HG03354 (cell line): ENCODE measurements around the gene TEX2.
"Not testable (repeated sequence)": the region's sequence is repeated elsewhere in the genome, so short reads cannot be mapped to it uniquely, and the experiment has no call there.

ENCODE experiments used
- ATAC-seq: cut with Tn5 transposase; IDR thresholded peaks from one replicate; pipeline ENCODE4 v1.9.1; 2021; ENCODE audit warnings: mild to moderate bottlenecking; ENCODE audit not compliant: unreplicated experiment, poor library complexity, severe bottlenecking

TEX2 gene

DNA sequence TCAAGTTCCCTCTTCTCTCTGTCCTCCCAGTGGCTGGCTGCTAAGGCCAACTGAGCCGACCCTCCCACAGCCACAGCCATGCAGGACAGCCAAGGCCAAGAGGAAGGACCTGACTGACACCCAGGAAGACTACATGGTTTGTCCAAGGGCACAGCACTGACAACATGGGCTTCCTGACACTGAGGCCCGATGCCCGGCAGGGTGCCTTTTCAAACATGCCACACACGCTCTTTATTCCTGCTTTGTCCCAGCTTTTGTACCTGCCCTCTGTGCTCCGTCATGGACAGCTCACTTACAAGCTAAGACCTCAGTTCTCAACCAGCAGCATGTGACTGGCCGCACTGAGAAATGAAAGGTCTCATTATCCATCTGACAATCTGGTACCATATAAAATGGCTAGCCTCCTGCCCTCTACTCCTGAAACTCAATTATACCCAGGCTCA, 45.8 kb downstream of the TEX2 start:
- ATAC-seq, result no peak

DNA sequence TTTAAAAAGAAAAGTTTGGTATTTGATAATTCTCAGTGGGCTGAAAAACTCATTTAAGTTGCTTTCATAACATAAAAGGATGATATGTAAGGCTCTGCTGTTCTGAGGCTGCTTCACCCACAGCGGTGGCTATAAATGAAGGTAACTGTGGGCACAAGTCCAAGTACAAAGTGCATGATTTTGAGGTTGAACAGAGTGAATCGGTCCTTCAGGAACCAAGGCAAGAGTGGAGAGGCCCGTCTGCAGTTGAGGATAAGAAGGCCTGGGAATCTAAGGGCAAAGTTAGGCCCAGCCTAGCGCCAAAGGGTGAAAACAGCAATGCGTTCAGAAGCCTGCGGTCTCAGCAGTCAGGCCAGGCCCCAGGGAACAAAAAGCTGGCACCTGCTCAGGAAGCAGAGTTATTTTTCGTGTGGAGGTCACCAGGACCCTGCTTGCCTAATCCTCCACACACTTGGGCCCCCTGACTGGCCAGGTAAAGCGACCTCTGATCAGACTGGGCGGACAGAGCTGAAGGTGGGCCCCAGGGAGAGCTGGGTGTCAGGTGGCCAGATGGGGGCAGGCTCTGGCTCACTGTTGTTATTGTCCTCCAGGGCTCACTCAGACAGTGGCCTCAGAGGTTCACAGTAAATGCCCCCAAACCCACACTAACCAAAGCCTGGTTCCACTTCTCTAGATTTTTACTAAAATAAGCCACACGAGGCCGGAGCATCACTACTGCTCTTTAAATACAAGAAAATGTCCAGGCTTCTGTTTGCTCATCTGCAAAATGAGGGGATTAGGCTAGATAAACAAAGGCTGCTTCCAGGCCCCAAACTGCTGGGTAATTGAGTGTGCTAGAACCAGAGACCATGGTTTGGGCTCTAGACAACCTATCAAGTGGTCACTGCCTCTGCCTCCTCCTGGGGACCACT, 46.5 kb downstream of the TEX2 start:
- ATAC-seq, result no peak

DNA sequence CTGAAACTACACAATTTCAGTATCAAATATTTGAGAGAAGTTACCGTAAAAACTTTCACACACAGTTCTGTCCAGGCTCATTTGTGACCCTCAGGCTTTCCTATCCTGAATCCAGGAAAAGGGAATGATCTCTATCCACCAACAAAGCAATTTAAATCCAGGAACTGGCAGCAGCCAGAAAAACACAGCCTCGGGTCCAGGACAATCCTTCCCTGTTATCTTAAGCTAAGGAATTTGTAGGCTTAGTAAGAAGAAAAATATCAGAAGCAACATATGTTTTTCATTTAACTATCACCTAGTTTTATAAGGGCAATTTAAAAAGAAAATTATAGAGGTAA, 47.1 kb downstream of the TEX2 start:
- ATAC-seq, result no peak

DNA sequence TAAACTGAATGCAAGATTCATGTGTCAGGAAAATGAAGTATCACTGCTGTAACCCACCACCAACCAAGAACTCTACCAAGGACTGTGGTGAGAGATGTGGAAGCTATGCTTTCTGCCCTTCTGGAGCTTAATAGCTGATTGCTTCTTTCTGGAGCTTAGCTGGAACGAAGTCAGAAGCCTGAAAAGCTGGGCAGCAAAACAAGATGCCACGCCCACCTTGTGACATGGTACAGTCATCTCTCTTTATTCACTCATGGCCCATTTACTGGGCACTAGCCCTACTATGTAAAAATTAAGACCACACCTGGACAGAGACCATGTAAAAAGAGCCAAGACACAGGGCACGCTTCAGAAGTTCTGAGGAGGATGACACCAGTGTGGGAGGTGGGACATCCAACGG, 48.1 kb downstream of the TEX2 start:
- no peak for ATAC-seq

DNA sequence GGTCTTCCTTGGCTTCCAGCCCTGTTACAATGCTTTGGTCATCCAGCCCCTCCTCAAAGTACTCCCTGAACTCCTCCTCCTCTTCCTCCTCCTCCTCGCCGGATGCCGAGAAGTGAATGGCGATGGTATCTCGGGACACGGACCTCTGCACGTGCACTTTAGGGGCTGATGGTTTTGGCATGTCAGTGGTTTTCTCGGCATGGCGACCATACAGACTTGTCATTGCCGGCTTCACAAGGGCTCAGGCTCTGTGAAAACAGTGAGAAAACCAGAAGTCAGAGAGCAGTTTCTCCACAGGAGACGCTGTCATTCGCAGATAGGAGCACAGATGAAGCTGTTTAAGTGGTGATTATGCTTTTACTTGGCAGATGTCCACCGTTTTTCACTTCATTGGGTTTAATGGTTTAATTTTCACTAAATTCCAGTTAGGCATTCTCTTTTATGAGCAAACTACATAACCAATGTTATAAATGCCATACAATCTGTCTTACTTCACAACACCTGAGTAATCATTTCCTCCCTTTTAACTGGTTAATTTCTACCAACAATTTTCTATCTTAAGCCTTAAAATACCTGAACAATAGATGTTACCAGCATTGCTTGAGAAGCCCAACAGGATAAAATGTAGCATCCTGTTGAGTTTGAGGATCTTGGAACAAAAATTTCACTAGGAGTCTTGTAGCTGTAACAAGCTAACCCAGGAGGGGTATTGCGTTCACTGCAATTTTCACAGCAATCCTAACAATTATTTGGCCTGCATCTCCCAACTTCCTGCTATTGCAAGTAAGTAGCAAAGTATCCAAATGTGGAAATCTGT, 48.9 kb downstream of the TEX2 start:
- ATAC-seq, result no peak

DNA sequence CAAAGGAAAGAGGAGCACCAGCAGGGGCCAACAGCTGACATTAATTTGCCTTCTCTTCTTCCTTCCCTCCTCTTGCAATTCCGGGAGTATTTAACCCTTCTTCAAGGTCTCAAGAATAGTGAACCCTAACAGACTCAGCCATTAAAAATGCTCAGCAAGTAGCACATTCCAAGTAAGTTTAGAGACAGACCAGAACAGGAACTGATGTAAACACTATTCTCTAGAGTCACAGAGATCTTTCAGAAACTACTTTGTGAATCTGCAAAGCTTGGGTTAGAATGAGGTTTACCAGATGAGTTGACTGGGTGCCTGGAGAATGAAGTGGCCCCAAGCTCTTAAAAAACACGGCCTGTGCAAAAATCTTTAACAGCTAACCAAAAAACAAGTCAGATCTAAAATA, 50.9 kb downstream of the TEX2 start:
- no peak for ATAC-seq

DNA sequence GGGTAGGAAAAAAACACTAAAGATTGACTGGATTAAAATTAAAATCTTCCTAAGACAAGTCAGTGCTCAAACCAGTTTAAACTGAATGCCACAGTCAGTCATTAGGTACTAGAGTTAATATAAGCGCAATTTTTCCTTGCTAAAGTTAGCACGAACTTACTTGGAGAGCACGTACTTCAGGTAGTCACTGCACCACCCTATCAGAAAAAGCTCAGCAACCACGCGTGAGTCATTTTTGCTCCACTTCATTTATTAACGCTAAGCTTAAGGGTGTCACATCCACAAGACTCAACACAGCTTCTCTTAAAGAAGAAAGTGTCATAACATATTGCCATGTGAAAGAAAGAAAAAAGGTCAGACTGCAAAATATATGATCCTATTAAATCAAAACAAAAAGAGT, 53.1 kb downstream of the TEX2 start:
- ATAC-seq, result no peak

DNA sequence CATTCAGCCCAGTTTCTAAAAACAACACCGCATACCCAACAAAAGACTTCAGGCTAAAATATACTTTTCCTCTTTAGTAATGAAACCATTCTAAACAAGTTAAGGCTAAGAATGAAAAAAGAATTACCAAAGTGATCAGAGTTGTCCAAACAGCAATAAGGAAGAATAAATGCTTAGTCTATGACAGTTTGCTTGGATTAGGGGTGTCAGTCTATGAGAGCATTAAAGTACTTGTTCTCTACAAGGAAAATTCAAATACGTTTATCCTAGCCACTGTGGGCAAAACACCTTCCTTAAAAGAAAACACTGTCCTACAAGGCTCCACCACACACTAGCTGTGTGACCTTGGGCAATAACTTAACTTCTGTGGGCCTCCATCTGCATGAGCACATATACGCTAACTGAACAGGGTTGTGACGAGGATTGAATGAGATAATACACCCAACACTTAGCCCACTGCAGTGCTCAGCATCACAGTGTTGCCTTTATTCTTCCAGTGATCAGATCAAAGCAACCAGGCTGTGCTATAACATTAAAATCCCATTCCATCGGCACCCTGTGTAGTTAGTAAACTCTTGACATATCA, 53.6 kb downstream of the TEX2 start:
- no peak for ATAC-seq

DNA sequence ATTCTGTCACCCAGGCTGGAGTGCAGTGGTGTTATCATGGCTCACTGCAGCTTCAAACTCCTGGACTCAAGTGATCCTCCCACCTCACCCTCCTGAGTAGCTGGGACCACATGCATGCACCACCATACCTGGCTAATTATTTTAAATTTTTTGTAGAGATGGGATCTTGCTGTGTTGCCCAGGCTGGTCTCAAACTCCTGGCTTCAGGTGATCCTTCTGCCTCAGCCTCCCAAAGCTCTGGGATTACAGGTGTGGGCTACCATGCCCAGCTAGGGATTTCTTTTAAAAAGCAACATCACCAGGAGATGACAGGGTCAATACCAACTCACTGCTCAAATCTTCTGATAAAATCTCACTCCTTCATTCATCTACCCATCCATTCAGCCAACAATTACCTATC, 54.4 kb downstream of the TEX2 start:
- ATAC-seq, result not testable (repeated sequence)

DNA sequence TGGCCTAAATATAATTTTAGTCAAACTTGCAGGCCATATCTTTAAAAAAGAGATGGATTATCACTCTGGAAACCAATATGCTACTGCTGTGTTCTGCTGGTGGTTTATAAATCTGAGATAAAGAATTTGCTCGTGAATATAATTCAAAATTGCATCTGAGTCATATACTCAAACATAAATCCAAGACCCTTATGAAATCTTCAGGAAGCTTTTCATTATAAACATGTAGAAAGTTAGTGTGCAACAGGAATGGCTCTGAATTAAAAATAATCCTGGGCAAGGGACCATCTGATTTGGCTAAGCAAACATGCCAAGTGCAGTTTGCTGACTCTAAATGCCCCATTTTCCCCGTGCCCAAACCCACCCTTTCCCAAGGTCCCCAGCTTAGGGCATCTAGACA, 57.3 kb downstream of the TEX2 start:
- ATAC-seq, result no peak

DNA sequence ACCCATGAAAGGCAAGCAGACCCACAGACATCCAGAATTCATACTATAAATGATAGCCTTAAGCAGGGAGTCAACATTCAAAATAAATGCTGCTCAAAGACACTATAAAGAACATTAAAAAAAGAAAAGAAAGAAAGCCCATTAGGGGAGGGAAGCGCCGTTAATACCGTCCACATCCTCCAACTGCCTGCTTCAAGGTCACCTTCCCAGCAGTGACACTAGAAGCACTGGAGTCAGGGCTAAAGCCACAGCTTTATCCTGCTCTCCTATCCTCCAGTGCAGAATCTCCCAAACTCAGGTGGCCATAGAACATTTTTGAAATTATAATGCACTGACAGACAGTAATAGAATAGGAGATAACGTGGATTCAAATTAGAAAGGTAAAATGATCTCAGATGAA, 59.4 kb downstream of the TEX2 start:
- ATAC-seq, result no peak

DNA sequence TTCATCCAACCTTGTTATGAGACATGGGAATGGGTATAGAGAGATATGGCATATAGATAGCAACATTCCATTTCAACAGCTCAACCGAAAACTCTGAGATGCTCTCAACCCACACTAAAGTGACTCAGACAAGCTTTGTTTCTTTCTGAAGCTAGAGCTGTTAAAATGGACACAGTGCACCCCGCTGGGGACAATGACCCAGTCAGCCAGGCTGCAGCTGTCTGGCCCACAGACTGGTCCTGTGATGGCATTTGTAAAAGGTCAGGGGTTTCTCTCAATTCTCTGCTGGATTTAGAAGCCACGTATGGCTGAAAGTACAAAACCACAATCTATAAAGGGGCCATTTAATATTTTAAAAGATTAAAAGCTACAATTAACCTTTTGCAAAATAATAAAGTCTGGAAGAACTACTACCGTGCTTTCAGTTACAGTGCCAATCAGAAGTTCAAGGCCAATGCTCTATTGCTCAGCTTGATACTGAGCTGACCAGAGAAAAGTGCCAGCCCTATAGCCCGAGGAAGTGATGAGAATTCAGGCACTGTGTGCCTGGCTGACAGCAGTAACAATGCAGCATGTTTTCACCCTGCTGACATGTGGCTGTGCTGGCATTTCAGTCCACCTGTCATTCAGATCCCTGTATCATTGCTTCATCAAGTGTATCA, 60.2 kb downstream of the TEX2 start:
- ATAC-seq, result no peak

DNA sequence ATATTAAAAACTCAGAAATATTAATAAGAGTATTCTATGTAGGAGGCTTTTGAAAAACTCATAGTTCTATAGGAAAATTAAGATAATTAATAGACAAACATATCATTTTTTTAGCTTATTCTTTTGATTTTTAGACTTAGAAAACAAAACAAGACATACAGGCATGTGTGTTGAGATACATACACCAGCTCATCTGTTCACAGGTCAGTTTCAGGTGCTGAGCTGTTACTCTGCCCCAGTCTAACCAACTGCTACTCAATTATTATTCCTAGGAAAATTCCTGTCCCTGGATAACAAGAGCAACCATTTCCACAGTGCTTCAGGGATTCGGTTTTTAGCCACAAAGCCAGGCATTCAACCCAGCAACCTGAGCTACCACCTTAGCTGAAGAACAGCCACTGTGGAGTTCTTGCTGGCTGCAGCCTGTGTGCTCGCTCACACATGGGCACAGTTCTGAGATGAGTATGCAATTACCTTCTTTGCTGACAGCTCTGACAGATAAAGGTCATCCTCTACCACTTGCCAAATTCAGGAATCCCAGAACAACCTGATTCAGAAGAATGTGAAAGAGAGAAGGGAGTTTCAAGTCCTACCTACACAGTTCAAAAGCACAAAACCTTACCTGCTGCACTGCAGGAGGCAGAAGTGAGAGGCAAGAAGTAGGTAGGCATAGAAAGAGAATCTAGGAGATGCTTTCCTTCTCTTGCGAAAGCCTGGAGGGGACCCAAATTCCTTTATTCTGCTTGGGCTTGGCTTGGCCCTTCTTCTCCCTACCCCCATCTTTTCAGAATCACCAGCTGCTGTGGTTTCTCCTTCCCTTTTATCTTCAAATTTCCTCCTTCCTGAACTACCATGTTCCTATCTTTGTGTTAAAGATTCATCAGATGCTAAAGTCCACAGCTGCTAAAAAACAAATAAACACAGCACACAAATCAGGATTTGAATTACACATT, 62.7 kb downstream of the TEX2 start:
- no peak for ATAC-seq

DNA sequence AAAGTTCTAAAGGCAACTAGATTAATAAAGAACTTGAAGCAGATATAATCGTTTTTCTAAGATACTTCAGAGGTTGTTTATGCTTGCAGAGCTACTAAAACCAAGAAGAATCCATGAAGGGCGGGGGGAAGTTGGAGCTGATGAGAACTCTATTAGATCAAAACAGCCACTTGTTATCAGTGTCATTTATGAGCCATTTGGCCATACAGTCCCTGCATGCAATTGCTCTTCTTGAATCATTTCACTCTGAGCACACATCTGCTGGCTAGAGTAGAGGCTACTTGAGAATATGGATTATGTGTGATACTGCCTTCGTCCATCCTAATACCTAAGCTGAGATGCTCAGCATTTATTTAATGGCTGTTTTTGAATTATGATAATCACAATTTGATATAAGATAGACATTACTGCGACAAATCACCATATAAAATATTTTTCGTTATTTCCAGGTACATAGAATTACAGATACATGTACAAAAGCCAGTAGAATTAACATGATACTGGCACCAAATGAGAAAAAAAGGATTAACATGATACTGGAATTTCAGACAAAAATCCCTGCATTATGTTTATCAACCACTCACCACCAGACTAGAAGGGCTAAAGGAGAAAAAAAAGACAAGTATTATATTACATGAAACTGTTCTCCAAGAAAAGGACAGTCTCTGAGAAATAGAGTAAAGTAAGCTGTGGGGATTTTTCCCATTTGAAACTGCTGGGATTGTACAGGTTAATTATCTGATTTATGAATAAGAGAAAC, 64.5 kb downstream of the TEX2 start:
- ATAC-seq, result no peak

DNA sequence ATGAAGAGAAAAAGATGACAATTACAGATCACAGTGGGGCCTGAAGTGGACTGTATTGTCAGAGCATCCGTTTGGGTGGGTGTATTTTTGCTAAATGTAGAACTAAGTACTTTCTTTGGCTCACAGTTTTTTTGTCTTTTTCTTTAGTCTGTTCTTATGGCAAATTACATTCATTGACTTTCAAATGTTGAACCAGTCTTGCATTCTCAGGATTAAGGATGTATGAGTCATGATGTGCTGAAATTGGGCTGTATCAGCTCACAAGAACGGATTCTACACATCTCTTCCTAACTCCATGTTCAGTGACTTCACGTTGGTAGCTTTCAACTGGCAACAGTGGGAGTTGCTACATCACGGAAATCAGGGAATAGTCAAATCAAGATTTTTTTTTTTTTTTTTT, 66.5 kb downstream of the TEX2 start:
- no peak for ATAC-seq

DNA sequence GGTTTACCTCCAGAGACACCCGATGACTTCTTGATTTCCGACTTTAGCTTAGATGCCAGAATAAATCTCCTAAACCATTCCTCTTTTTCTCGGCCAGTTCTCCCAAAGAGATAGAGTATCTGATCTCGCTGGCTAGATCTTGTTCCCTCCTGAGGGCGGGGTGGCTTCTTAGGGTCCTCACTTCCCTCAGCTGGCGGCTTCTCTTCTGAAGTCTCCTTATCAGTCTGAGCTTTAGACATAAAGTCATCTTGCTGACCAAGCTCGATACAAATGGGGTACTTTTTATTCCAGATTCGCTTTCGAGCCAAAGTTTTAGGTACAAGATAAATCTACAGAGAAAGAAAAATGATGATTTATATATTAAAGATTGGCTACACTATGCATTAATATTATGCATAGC, 69.5 kb downstream of the TEX2 start:
- no peak for ATAC-seq

DNA sequence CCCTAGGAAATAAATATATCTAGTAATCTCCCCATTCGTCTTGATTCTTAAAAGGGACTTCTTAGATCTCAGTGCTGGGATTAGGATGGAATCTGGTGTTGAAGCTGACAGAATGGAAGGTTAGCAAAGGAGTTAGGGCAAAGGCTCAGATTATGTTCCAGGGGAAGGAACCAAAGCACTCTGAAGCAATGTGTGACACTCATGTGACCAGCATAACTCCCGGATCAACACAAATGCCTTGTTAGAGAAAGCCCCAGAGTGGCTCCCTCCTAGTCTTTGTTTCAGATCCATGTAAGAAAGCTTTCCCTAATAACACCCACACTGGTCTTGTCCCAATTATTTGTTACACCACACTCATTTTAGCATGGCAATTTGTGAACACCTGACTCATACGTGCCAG, 70.5 kb downstream of the TEX2 start:
- no peak for ATAC-seq

DNA sequence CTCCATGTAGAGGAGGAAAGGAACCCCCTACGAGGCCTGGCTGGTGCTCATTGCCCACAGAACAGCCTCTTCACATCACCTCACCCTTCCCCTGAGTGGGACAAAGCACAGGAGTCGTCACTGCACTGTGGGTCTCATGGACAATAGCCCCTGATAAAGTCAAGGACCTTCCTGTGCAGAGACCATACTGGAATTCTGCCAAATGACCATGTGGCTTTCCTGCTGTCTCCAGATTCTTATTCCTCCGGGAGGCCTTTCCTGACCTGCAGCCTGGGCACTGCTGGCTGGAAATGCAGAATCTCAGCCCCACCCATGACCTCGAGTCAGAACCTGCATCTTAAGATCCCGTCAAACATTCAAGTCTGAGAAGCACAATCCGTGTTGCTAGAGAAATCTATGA, 72.6 kb downstream of the TEX2 start:
- no peak for ATAC-seq
